Type B pancreatic cell (in vitro differentiated cells): Measurements from ENCODE around the gene DLGAP4. TPM values are rescaled to one million over a fixed set of nuclear protein-coding genes. Genes with fewer than 3 reads are reported as not detected.
"Not testable (repeated sequence)": the region's sequence is repeated elsewhere in the genome, so short reads cannot be mapped to it uniquely, and the experiment has no call there.

Experiments used
- DNase-seq: peaks from one replicate; pipeline ENCODE4 v3.0.0; 2021; ENCODE audit warnings: mixed read lengths; ENCODE audit not compliant: unreplicated experiment; ENCODE audit errors: extremely low spot score
- H3K27ac Mint-ChIP-seq: 2 replicates; pipeline ENCODE4 v1.8.0; 2021; ENCODE audit warnings: mild to moderate bottlenecking, mixed read lengths
- H3K27me3 Mint-ChIP-seq: 2 replicates; pipeline ENCODE4 v1.8.0; 2021; ENCODE audit warnings: mixed read lengths
- H3K36me3 Mint-ChIP-seq: 2 replicates; pipeline ENCODE4 v1.8.0; 2021; ENCODE audit warnings: mixed read lengths
- H3K4me1 Mint-ChIP-seq: one replicate; pipeline ENCODE4 v1.8.0; 2021; ENCODE audit warnings: mixed read lengths; ENCODE audit not compliant: unreplicated experiment
- H3K4me3 Mint-ChIP-seq: 2 replicates; pipeline ENCODE4 v1.8.0; 2021; ENCODE audit warnings: mild to moderate bottlenecking, mixed read lengths
- H3K9me3 Mint-ChIP-seq: 2 replicates; pipeline ENCODE4 v1.8.0; 2021; ENCODE audit warnings: mixed read lengths
- CTCF ChIP-seq: fragments of 200-600 bp; sonication (generic); conservative IDR thresholded peaks from 2 replicates; pipeline ENCODE4 v1.5.0; 2021; ENCODE audit warnings: antibody characterized with exemption, mild to moderate bottlenecking
- total RNA-seq: library from RNA; stranded (reverse); gene quantifications from 2 replicates; pipeline ENCODE4 v1.2.1, GENCODE V29; 2021; ENCODE audit warnings: low replicate concordance

Gene DLGAP4
- total RNA-seq, 1 donor from 2014 or later = 78.0 TPM

DNA sequence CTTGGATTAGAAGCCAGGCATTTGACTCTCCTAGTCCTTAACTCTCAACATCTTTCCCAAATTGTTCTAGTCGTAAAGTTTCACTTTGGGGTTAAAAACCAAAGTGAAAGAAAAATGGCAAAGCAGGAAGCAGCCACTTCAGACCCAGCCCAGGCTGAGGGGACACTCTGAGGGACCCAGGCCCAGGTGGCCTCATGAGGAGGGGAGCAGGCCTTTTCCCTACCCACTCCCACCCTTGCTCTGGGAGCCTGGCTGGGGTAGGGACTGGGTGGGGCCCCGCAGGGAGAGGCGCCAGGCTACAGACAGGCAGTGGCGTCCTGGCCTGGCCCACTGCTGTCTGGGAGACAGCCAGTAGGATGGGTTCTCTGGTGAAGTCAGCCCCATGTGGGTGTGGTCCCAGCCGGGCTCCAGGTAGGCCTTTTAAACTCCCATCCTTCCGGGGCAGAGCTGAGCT lies 166.5 kb downstream of the DLGAP4 start:
- Mint-ChIP-seq H3K9me3 (no peaks in the 10 kb centered on the region), H3K27ac (peak overlapping the region; percentile 94), H3K4me3 (peak overlapping the region; percentile 58), H3K36me3 (no peaks in the 10 kb centered on the region), H3K4me1 (peaks cover 50% of the 10 kb centered on the region), H3K27me3 (no peaks in the 10 kb centered on the region)
- no peak for DNase-seq
- no peak for TF ChIP-seq CTCF

- H3K36me3 Mint-ChIP-seq = peaks cover 3% of the 10 kb centered on the region
- TF ChIP-seq CTCF = no peak
- no peaks in the 10 kb centered on the region for H3K27me3 Mint-ChIP-seq
- H3K9me3 Mint-ChIP-seq = no peaks in the 10 kb centered on the region
- peaks cover 45% of the 10 kb centered on the region for H3K4me1 Mint-ChIP-seq
- peak overlapping the region; percentile 16 for H3K4me3 Mint-ChIP-seq
- peak overlapping the region; percentile 94 for H3K27ac Mint-ChIP-seq
- DNase-seq = no peak
Measured at GRCh38 chr20:36473164-36473563, 167.0 kb downstream of the DLGAP4 start.

- Mint-ChIP-seq H3K4me3 (no peak overlapping the region), H3K36me3 (peaks cover 3% of the 10 kb centered on the region), H3K27me3 (no peaks in the 10 kb centered on the region), H3K9me3 (no peaks in the 10 kb centered on the region), H3K27ac (peak overlapping the region; percentile 94), H3K4me1 (peaks cover 50% of the 10 kb centered on the region)
- TF ChIP-seq CTCF = no peak
- no peak for DNase-seq
Measured at GRCh38 chr20:36474563-36474962, 168.4 kb downstream of the DLGAP4 start.

GRCh38 chr20:36475054-36475453 lies 168.9 kb downstream of the DLGAP4 start:
- H3K9me3 Mint-ChIP-seq, H3K4me3 Mint-ChIP-seq, DNase-seq, H3K36me3 Mint-ChIP-seq, H3K27me3 Mint-ChIP-seq: not testable (repeated sequence)
- H3K27ac Mint-ChIP-seq = peak overlapping the region; percentile 94
- peaks cover 51% of the 10 kb centered on the region for H3K4me1 Mint-ChIP-seq

GRCh38 chr20:36477475-36477874 lies 171.3 kb downstream of the DLGAP4 start:
- no peak for DNase-seq
- H3K36me3 Mint-ChIP-seq = peaks cover 3% of the 10 kb centered on the region
- H3K4me3 Mint-ChIP-seq = no peak overlapping the region
- no peak for TF ChIP-seq CTCF
- no peak overlapping the region for H3K27ac Mint-ChIP-seq
- H3K9me3 Mint-ChIP-seq = no peaks in the 10 kb centered on the region
- H3K4me1 Mint-ChIP-seq = peaks cover 52% of the 10 kb centered on the region
- no peaks in the 10 kb centered on the region for H3K27me3 Mint-ChIP-seq

GRCh38 chr20:36478137-36478905 lies 172.2 kb downstream of the DLGAP4 start:
- H3K27me3 Mint-ChIP-seq = no peaks in the 10 kb centered on the region
- no peak overlapping the region for H3K27ac Mint-ChIP-seq
- H3K4me3 Mint-ChIP-seq = no peak overlapping the region
- peaks cover 51% of the 10 kb centered on the region for H3K4me1 Mint-ChIP-seq
- peaks cover 3% of the 10 kb centered on the region for H3K36me3 Mint-ChIP-seq
- no peak for TF ChIP-seq CTCF
- H3K9me3 Mint-ChIP-seq = no peaks in the 10 kb centered on the region
- no peak for DNase-seq
